ENCODE results near the gene TRIM66. TPM values are rescaled to one million over a fixed set of nuclear protein-coding genes. Genes with fewer than 3 reads are reported as not detected.

Gene TRIM66
- total RNA-seq, 1 donor from 2014 or later = 15.0 TPM

- intact Hi-C loops (cut with DNase I) = no loop called here
- DNase-seq = peak; percentile 77
- TF ChIP-seq CTCF (IDR thresholded peaks at IDR 0.05) = peak; percentile 63
Measured at GRCh38 chr11:8604078-8604723, 78.3 kb downstream of the TRIM66 start.

GRCh38 chr11:8603696-8604077 lies 78.8 kb downstream of the TRIM66 start:
- Histone ChIP-seq H3K27me3 (no peaks in the 10 kb centered on the region), H3K4me3 (no peak overlapping the region), H3K36me3 (no peaks in the 10 kb centered on the region), H3K9me3 (no peaks in the 10 kb centered on the region), H3K27ac (no peak overlapping the region), H3K4me1 (no peaks in the 10 kb centered on the region)
- intact Hi-C loops (cut with DNase I) = no loop called here
- no peak for DNase-seq
- no peak for ATAC-seq
- no peak for TF ChIP-seq CTCF (IDR thresholded peaks at IDR 0.05)

More at GRCh38 chr11:8604078-8604723, 78.3 kb downstream of the TRIM66 start:
- no peaks in the 10 kb centered on the region for H3K27me3 ChIP-seq
- H3K4me1 ChIP-seq = no peaks in the 10 kb centered on the region
- no peaks in the 10 kb centered on the region for H3K9me3 ChIP-seq
- H3K27ac ChIP-seq = no peak overlapping the region
- ATAC-seq = peak; percentile 90
- no peak overlapping the region for H3K4me3 ChIP-seq
- no peaks in the 10 kb centered on the region for H3K36me3 ChIP-seq

GRCh38 chr11:8601376-8602133 lies 80.9 kb downstream of the TRIM66 start:
- Histone ChIP-seq H3K9me3 (no peaks in the 10 kb centered on the region), H3K36me3 (no peaks in the 10 kb centered on the region), H3K4me1 (no peaks in the 10 kb centered on the region), H3K27me3 (no peaks in the 10 kb centered on the region), H3K4me3 (no peak overlapping the region), H3K27ac (no peak overlapping the region)
- intact Hi-C loops (cut with DNase I) = no loop called here
- ATAC-seq (no peak), DNase-seq (no peak)
- TF ChIP-seq CTCF (IDR thresholded peaks at IDR 0.05) = no peak

GRCh38 chr11:8598506-8598905 lies 84.0 kb downstream of the TRIM66 start:
- H3K4me1 ChIP-seq = no peaks in the 10 kb centered on the region
- H3K36me3 ChIP-seq = no peaks in the 10 kb centered on the region
- ATAC-seq (no peak), DNase-seq (no peak)
- no peak overlapping the region for H3K27ac ChIP-seq
- H3K9me3 ChIP-seq = no peaks in the 10 kb centered on the region
- H3K27me3 ChIP-seq = peaks cover 12% of the 10 kb centered on the region
- intact Hi-C loops (cut with DNase I) = no loop called here
- H3K4me3 ChIP-seq = no peak overlapping the region
- TF ChIP-seq CTCF (IDR thresholded peaks at IDR 0.05) = no peak

GRCh38 chr11:8597182-8597581 lies 85.3 kb downstream of the TRIM66 start:
- intact Hi-C loops (cut with DNase I) = no loop called here
- Histone ChIP-seq H3K4me3 (no peak overlapping the region), H3K4me1 (no peaks in the 10 kb centered on the region), H3K27me3 (peaks cover 12% of the 10 kb centered on the region), H3K9me3 (no peaks in the 10 kb centered on the region), H3K36me3 (no peaks in the 10 kb centered on the region), H3K27ac (no peak overlapping the region)
- no peak for TF ChIP-seq CTCF (IDR thresholded peaks at IDR 0.05)
- no peak for DNase-seq
- ATAC-seq = no peak
